ENCODE measurements around the gene COL26A1.

The COL26A1 gene

DNA sequence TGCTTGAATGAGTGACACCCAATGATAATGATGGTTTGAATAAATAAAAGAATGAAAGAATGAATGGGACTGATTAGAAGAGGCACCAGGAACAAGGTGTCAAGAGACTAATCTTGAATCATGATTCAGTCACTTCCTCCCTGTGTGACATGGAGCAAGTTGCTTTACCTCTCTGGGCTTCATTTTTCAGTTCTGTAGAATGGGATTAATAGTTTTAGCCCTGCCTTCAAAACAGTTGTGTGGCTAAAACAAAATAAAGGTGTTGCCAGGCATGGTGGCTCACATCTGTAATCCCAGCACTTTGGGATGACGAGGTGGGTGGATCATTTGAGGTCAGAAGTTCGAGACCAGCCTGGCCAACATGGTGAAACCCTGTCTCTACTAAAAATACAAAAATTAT is 228.8 kb downstream of the COL26A1 start:
- H3K36me3 ChIP-seq (ENCODE audit: control insufficient read depth in 1 of 2, insufficient read depth in 2 of 2, low read length in 2 of 2) = no peaks in the 10 kb centered on the region
- no peak overlapping the region for H3K27ac ChIP-seq (ENCODE audit: low read depth, low read length)
- H3K9ac ChIP-seq (ENCODE audit: low read depth in 1 of 2, low read length in 2 of 2) = no peak overlapping the region
- H3K9me3 ChIP-seq (ENCODE audit: control insufficient read depth in 1 of 2, low read length in 2 of 2) = no peaks in the 10 kb centered on the region
- H3K4me3 ChIP-seq (ENCODE audit: low read depth in 1 of 2, low read length in 2 of 2) = no peak overlapping the region
- H3K27me3 ChIP-seq (ENCODE audit: control insufficient read depth in 1 of 2, insufficient read depth in 2 of 2, low read length in 2 of 2) = no peaks in the 10 kb centered on the region
- H3K4me1 ChIP-seq (ENCODE audit: control insufficient read depth in 1 of 2, insufficient read depth in 2 of 2, low read length in 2 of 2) = peaks cover 4% of the 10 kb centered on the region in 2 donors

DNA sequence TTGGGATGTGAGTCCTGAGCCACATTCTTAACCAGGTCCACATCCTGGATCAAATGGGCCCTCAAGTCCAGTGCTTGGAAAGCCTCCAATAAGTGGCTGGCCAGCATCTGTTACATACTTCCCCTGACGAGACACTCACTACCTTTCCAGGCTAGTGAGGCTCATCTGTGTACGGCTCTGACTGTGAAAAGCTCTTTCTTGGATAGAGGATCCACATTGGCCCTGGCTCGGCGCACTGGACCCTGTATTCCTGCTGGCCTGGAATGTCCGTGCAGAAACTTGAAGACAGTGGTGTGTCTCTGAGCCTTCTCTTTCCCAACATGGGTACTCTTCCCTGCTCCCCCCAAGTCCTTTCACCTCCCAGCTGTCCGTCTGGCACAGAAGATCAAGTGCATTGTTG is 230.9 kb downstream of the COL26A1 start:
- Histone ChIP-seq H3K4me3 (ENCODE audit: low read depth in 1 of 2, low read length in 2 of 2) (no peak overlapping the region), H3K36me3 (ENCODE audit: control insufficient read depth in 1 of 2, insufficient read depth in 2 of 2, low read length in 2 of 2) (no peaks in the 10 kb centered on the region), H3K4me1 (ENCODE audit: control insufficient read depth in 1 of 2, insufficient read depth in 2 of 2, low read length in 2 of 2) (peaks cover 0 to 4% of the 10 kb centered on the region in 2 donors), H3K9ac (ENCODE audit: low read depth in 1 of 2, low read length in 2 of 2) (no peak overlapping the region), H3K27ac (ENCODE audit: low read depth, low read length) (no peak overlapping the region), H3K9me3 (ENCODE audit: control insufficient read depth in 1 of 2, low read length in 2 of 2) (no peaks in the 10 kb centered on the region), H3K27me3 (ENCODE audit: control insufficient read depth in 1 of 2, insufficient read depth in 2 of 2, low read length in 2 of 2) (no peaks in the 10 kb centered on the region)

DNA sequence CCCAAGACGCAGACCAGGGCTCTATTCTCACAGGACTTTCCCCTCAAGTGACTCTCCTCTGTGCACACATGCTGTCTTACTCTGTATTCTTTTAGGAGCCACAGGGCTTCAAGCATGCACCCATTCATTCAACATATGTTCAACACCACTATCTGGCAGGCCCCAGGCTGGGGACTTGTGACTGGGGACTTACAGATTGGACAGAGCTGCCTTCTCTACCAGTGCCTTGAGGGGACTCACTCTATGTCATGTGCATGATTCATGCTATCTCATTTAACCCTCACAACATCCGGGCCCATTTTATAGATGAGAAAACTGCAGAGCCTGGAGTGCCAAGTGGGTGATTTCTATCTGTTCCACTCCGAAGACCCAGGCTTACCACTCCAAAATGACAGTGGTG is 232.1 kb downstream of the COL26A1 start:
- Histone ChIP-seq H3K36me3 (ENCODE audit: control insufficient read depth in 1 of 2, insufficient read depth in 2 of 2, low read length in 2 of 2) (no peaks in the 10 kb centered on the region), H3K9me3 (ENCODE audit: control insufficient read depth in 1 of 2, low read length in 2 of 2) (no peaks in the 10 kb centered on the region), H3K9ac (ENCODE audit: low read depth in 1 of 2, low read length in 2 of 2) (no peak overlapping the region), H3K4me1 (ENCODE audit: control insufficient read depth in 1 of 2, insufficient read depth in 2 of 2, low read length in 2 of 2) (peaks cover 0 to 4% of the 10 kb centered on the region in 2 donors), H3K4me3 (ENCODE audit: low read depth in 1 of 2, low read length in 2 of 2) (no peak overlapping the region), H3K27me3 (ENCODE audit: control insufficient read depth in 1 of 2, insufficient read depth in 2 of 2, low read length in 2 of 2) (no peaks in the 10 kb centered on the region), H3K27ac (ENCODE audit: low read depth, low read length) (no peak overlapping the region)

DNA sequence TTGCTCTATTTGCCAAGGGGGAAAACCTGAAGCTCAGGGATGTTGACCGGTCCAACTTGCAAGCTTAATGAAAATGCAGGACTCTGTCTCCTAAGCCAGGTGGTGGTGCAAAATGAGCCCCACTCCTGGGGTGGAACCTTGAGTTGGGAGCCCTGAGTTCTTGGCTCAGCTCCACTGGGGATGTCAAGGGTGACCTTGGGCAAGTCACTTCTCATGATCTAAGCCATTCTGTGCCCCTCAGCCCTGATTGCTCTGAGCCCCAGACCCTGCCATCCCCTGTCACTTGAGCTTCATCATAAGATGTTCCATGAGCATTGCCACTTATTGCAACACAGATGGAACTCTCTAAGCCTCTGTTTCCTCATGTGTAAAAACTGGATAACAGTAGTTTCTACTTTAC is 232.6 kb downstream of the COL26A1 start:
- Histone ChIP-seq H3K4me1 (ENCODE audit: control insufficient read depth in 1 of 2, insufficient read depth in 2 of 2, low read length in 2 of 2) (peaks cover 0 to 4% of the 10 kb centered on the region in 2 donors), H3K36me3 (ENCODE audit: control insufficient read depth in 1 of 2, insufficient read depth in 2 of 2, low read length in 2 of 2) (no peaks in the 10 kb centered on the region), H3K27ac (ENCODE audit: low read depth, low read length) (no peak overlapping the region), H3K4me3 (ENCODE audit: low read depth in 1 of 2, low read length in 2 of 2) (no peak overlapping the region), H3K27me3 (ENCODE audit: control insufficient read depth in 1 of 2, insufficient read depth in 2 of 2, low read length in 2 of 2) (no peaks in the 10 kb centered on the region), H3K9me3 (ENCODE audit: control insufficient read depth in 1 of 2, low read length in 2 of 2) (no peaks in the 10 kb centered on the region), H3K9ac (ENCODE audit: low read depth in 1 of 2, low read length in 2 of 2) (no peak overlapping the region)

DNA sequence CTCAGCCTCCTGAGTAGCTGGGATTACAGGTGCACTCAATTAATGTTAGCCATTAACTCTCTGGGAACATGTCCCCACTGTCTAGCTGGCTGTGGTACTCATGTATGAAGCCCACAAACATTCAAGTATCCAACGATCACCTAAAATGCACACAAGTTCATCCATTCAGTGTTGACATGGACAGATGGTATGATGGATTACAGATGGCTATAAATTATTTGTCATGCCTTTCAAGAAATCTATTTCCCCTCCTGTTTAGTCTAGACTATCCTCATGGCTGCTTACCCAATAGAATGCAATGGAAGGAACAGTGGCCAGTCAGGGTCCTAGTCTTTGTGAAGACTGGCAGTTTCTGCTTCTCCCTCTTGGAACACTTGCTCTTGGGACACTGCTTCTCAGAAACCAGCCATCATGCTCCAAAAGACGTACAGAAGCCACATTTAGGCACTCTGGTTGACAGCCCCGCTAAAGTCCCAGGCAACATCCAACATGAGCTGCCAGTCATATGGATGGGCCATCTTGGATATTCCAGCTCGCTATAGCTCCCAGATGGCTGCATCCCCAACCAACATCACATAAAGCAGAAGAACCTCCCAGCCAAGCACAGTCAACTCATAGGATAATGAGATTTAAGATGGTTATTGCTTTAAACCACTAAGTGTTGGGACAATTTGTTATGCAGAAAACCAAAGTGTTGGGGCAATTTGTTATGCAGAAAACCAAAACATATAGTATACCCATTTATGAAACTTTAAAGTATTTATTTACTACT is 233.3 kb downstream of the COL26A1 start:
- Histone ChIP-seq H3K27ac (ENCODE audit: low read depth, low read length) (no peak overlapping the region), H3K9me3 (ENCODE audit: control insufficient read depth in 1 of 2, low read length in 2 of 2) (no peaks in the 10 kb centered on the region), H3K27me3 (ENCODE audit: control insufficient read depth in 1 of 2, insufficient read depth in 2 of 2, low read length in 2 of 2) (no peaks in the 10 kb centered on the region), H3K9ac (ENCODE audit: low read depth in 1 of 2, low read length in 2 of 2) (no peak overlapping the region), H3K4me1 (ENCODE audit: control insufficient read depth in 1 of 2, insufficient read depth in 2 of 2, low read length in 2 of 2) (peaks cover 0 to 4% of the 10 kb centered on the region in 2 donors), H3K36me3 (ENCODE audit: control insufficient read depth in 1 of 2, insufficient read depth in 2 of 2, low read length in 2 of 2) (no peaks in the 10 kb centered on the region), H3K4me3 (ENCODE audit: low read depth in 1 of 2, low read length in 2 of 2) (no peak overlapping the region)

- H3K9ac ChIP-seq (ENCODE audit: low read depth in 1 of 2, low read length in 2 of 2) = no peak overlapping the region
These were observed 234.2 kb downstream of the COL26A1 start for GRCh38 chr7:101596898-101597297.

DNA sequence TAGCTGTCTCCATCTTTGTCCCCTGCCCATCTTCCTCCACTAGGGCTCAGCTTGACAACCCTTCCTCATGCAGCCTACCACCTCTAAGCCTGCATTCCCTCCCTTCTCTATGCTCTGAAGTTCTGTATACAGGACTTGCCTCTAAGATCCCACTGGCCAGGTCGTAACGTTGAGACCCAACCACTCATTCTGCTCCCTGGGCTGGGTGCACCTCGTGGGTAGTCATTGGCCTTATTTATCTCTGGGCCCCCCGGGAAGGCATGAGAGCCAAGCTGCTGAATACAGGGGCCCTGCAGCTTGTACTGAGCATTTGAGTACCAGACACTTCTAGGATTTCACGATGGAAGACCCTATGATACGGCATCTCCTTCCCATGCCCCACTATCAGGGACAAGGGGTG is 235.3 kb downstream of the COL26A1 start:
- Histone ChIP-seq H3K4me3 (ENCODE audit: low read depth in 1 of 2, low read length in 2 of 2) (no peak overlapping the region), H3K4me1 (ENCODE audit: control insufficient read depth in 1 of 2, insufficient read depth in 2 of 2, low read length in 2 of 2) (peaks cover 0 to 4% of the 10 kb centered on the region in 2 donors), H3K9ac (ENCODE audit: low read depth in 1 of 2, low read length in 2 of 2) (no peak overlapping the region), H3K27ac (ENCODE audit: low read depth, low read length) (no peak overlapping the region), H3K27me3 (ENCODE audit: control insufficient read depth in 1 of 2, insufficient read depth in 2 of 2, low read length in 2 of 2) (no peaks in the 10 kb centered on the region), H3K9me3 (ENCODE audit: control insufficient read depth in 1 of 2, low read length in 2 of 2) (no peaks in the 10 kb centered on the region), H3K36me3 (ENCODE audit: control insufficient read depth in 1 of 2, insufficient read depth in 2 of 2, low read length in 2 of 2) (no peaks in the 10 kb centered on the region)

More at GRCh38 chr7:101596898-101597297, 234.2 kb downstream of the COL26A1 start:
- no peaks in the 10 kb centered on the region for H3K27me3 ChIP-seq (ENCODE audit: control insufficient read depth in 1 of 2, insufficient read depth in 2 of 2, low read length in 2 of 2)
- no peak overlapping the region for H3K4me3 ChIP-seq (ENCODE audit: low read depth in 1 of 2, low read length in 2 of 2)
- no peaks in the 10 kb centered on the region for H3K36me3 ChIP-seq (ENCODE audit: control insufficient read depth in 1 of 2, insufficient read depth in 2 of 2, low read length in 2 of 2)
- no peak overlapping the region for H3K27ac ChIP-seq (ENCODE audit: low read depth, low read length)
- no peaks in the 10 kb centered on the region for H3K9me3 ChIP-seq (ENCODE audit: control insufficient read depth in 1 of 2, low read length in 2 of 2)
- H3K4me1 ChIP-seq (ENCODE audit: control insufficient read depth in 1 of 2, insufficient read depth in 2 of 2, low read length in 2 of 2) = peaks cover 0 to 4% of the 10 kb centered on the region in 2 donors

DNA sequence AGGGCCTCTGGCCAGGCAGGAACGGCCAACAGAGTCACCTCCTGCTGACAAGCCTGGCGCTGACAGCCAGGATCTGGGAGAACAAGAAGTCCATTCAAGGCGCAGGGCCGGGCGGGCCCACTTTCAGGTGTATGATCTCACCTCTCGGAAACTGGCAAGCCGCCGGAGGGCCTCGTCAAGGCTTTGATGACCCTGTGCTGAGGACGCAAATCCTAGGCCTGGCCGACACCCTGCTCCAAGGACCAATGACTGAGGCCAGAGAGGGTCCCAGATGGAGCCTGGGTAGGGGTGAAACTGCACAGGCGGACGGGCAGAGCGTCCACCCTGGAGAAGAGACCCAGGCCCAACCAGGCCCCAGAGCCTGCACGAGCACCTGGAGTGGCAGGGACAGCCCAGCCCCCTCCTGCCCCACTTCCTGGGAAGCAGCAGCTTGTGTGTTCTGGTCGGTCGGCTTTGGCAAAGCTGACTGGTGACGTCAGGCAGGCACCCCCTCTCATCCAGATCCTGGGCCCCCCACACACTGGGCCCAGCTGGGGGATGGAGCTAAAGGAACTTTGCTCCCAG is 235.8 kb downstream of the COL26A1 start:
- no peaks in the 10 kb centered on the region for H3K9me3 ChIP-seq (ENCODE audit: control insufficient read depth in 1 of 2, low read length in 2 of 2)
- H3K9ac ChIP-seq (ENCODE audit: low read depth in 1 of 2, low read length in 2 of 2) = no peak overlapping the region
- H3K36me3 ChIP-seq (ENCODE audit: control insufficient read depth in 1 of 2, insufficient read depth in 2 of 2, low read length in 2 of 2) = no peaks in the 10 kb centered on the region
- H3K4me1 ChIP-seq (ENCODE audit: control insufficient read depth in 1 of 2, insufficient read depth in 2 of 2, low read length in 2 of 2) = peaks cover 0 to 4% of the 10 kb centered on the region in 2 donors
- H3K27me3 ChIP-seq (ENCODE audit: control insufficient read depth in 1 of 2, insufficient read depth in 2 of 2, low read length in 2 of 2) = no peaks in the 10 kb centered on the region
- H3K4me3 ChIP-seq (ENCODE audit: low read depth in 1 of 2, low read length in 2 of 2) = no peak overlapping the region
- H3K27ac ChIP-seq (ENCODE audit: low read depth, low read length) = no peak overlapping the region

DNA sequence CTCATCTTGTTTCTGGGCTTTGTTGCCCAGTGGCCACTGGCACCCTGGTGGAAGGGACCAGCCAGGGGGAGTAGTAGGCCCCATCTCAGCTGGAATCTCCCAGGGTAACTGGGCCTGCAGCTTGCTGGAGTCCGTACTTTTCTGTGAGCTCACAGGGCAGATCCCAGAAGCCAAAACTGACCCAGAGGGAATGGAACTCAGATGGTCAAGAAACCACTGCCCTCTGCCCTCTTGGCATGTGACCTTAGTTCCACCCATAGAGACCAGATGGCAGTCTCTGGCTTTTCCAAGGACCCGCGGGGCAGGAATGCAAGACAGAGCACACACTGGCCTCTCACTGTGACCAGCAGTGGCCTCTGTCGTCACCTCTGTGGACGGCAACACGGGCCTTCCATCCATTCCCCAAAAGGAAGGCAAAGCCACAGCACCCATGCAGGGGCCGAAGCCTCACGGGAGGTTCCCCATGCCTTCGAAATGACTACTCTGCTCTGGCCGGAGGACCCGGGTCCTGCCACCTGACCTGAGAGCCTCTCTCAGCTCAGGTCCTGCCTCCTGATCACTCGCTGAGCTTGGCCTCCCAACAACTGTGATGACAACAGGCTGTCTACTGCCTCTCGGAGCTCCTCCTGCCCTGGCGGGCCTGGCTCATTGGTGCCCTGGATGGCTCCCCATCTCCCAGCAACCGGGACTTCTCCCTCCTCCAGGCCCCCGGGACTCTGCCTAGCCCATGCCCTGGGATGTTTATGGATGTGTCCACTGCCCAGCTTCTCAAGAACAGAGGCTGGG is 236.5 kb downstream of the COL26A1 start:
- Histone ChIP-seq H3K27ac (ENCODE audit: low read depth, low read length) (no peak overlapping the region), H3K4me1 (ENCODE audit: control insufficient read depth in 1 of 2, insufficient read depth in 2 of 2, low read length in 2 of 2) (peaks cover 0 to 4% of the 10 kb centered on the region in 2 donors), H3K4me3 (ENCODE audit: low read depth in 1 of 2, low read length in 2 of 2) (no peak overlapping the region), H3K36me3 (ENCODE audit: control insufficient read depth in 1 of 2, insufficient read depth in 2 of 2, low read length in 2 of 2) (no peaks in the 10 kb centered on the region), H3K9me3 (ENCODE audit: control insufficient read depth in 1 of 2, low read length in 2 of 2) (no peaks in the 10 kb centered on the region), H3K9ac (ENCODE audit: low read depth in 1 of 2, low read length in 2 of 2) (no peak overlapping the region), H3K27me3 (ENCODE audit: control insufficient read depth in 1 of 2, insufficient read depth in 2 of 2, low read length in 2 of 2) (no peaks in the 10 kb centered on the region)

GRCh38 chr7:101599787-101600186 is 237.1 kb downstream of the COL26A1 start:
- Histone ChIP-seq H3K4me1 (ENCODE audit: control insufficient read depth in 1 of 2, insufficient read depth in 2 of 2, low read length in 2 of 2) (peaks cover 0 to 4% of the 10 kb centered on the region in 2 donors), H3K9ac (ENCODE audit: low read depth in 1 of 2, low read length in 2 of 2) (no peak overlapping the region), H3K27me3 (ENCODE audit: control insufficient read depth in 1 of 2, insufficient read depth in 2 of 2, low read length in 2 of 2) (no peaks in the 10 kb centered on the region), H3K4me3 (ENCODE audit: low read depth in 1 of 2, low read length in 2 of 2) (no peak overlapping the region), H3K36me3 (ENCODE audit: control insufficient read depth in 1 of 2, insufficient read depth in 2 of 2, low read length in 2 of 2) (no peaks in the 10 kb centered on the region), H3K27ac (ENCODE audit: low read depth, low read length) (no peak overlapping the region), H3K9me3 (ENCODE audit: control insufficient read depth in 1 of 2, low read length in 2 of 2) (no peaks in the 10 kb centered on the region)
